OCI-LY7 (cell line): Measurements from ENCODE around the gene FYN. TPM values are rescaled to one million over a fixed set of nuclear protein-coding genes. Genes with fewer than 3 reads are reported as not detected.

Experiments
- BruUV-seq: library from RNA; stranded (reverse); fragments of 400-500 nt; replicated peaks from 2 replicates; lab custom pipeline; 2021; lab: Mats Ljungman, UMichigan
- CTCF ChIA-PET: fragments of 300-600 bp; sonication (Branson Sonifier 250); formaldehyde crosslinking; loops from one replicate; lab custom pipeline; 2022; ENCODE audit warnings: antibody characterized with exemption; ENCODE audit not compliant: unreplicated experiment; lab: Charles Lee
- POLR2A ChIA-PET: fragments of 300-600 bp; sonication (Branson Sonifier 250); formaldehyde crosslinking; loops from one replicate; lab custom pipeline; 2022; ENCODE audit warnings: antibody characterized with exemption; lab: Charles Lee
- DNase-seq: peaks from one replicate; pipeline ENCODE4 v3.0.0-alpha.2; 2015; ENCODE audit warnings: low spot score
- H2AFZ ChIP-seq: fragments of 200-600 bp; sonication (generic), shearing (Covaris generic); 2 replicates; pipeline ENCODE4 v1.6.1; 2014; ENCODE audit warnings: mild to moderate bottlenecking, antibody characterized with exemption, low read length, moderate library complexity
- H3K27ac ChIP-seq: fragments of 200-600 bp; sonication (generic); 2 replicates; pipeline ENCODE4 v1.5.1; 2014; ENCODE audit warnings: mixed run types, low read depth, mild to moderate bottlenecking, moderate library complexity, low read length, inconsistent platforms; ENCODE audit not compliant: poor library complexity, severe bottlenecking
- H3K36me3 ChIP-seq: fragments of 200-600 bp; sonication (generic); 2 replicates; pipeline ENCODE4 v1.6.1; 2014; ENCODE audit warnings: mild to moderate bottlenecking, antibody characterized with exemption, low read length, moderate library complexity, mixed read lengths; ENCODE audit not compliant: insufficient read depth
- H3K4me1 ChIP-seq: fragments of 200-600 bp; sonication (generic); 2 replicates; pipeline ENCODE4 v1.5.1; 2014; ENCODE audit warnings: mild to moderate bottlenecking, low read length; ENCODE audit not compliant: insufficient read depth, poor library complexity, severe bottlenecking
- H3K4me2 ChIP-seq: fragments of 200-600 bp; sonication (generic); 2 replicates; pipeline ENCODE4 v1.6.1; 2014; ENCODE audit warnings: mild to moderate bottlenecking, low read length
- H3K4me3 ChIP-seq: fragments of 200-600 bp; sonication (generic); 2 replicates; pipeline ENCODE4 v1.5.1; 2014; ENCODE audit warnings: mild to moderate bottlenecking, low read depth, low read length; ENCODE audit not compliant: poor library complexity, severe bottlenecking
- H3K79me2 ChIP-seq: fragments of 200-600 bp; sonication (generic); 2 replicates; pipeline ENCODE4 v1.6.1; 2016; ENCODE audit warnings: low read depth, mild to moderate bottlenecking, low read length, moderate library complexity, mixed read lengths; ENCODE audit not compliant: insufficient read depth
- H3K9me2 ChIP-seq: fragments of 200-600 bp; sonication (generic); 2 replicates; pipeline ENCODE4 v1.6.1; 2016; ENCODE audit warnings: mild to moderate bottlenecking, low read length, mixed read lengths; ENCODE audit not compliant: insufficient read depth
- H3K9me3 ChIP-seq: fragments of 200-600 bp; sonication (generic); 2 replicates; pipeline ENCODE4 v1.6.1; 2014; ENCODE audit warnings: mild to moderate bottlenecking, mixed run types, low read length, mixed read lengths
- H4K20me1 ChIP-seq: fragments of 200-600 bp; sonication (generic); 2 replicates; pipeline ENCODE4 v1.6.1; 2014; ENCODE audit warnings: mild to moderate bottlenecking, antibody characterized with exemption, low read length, moderate library complexity, mixed read lengths; ENCODE audit not compliant: insufficient read depth
- EZH2phosphoT487 ChIP-seq: fragments of 200-600 bp; sonication (generic); IDR thresholded peaks from 2 replicates; pipeline ENCODE4 v1.6.1; 2018; ENCODE audit warnings: low read depth, borderline replicate concordance, mild to moderate bottlenecking, mixed run types, antibody characterized with exemption, low read length, moderate library complexity, mixed read lengths
- intact Hi-C: fragments of 100-400 bp; cut with micrococcal nuclease; formaldehyde crosslinking; loops from one replicate; pipeline ENCODE4 v1.10.0; 2022; ENCODE audit not compliant: unreplicated experiment
- total RNA-seq, 2 experiments: library from RNA; depleted of rRNA in 1 of 2; stranded (reverse); fragments of >200 nt in 1 of 2; shearing (Covaris generic) in 1 of 2; gene quantifications; 2 replicates each; pipeline ENCODE4 v1.2.3, GENCODE V29; 2014 to 2022
- TF ChIP-seq, protein P1 (sequence below): fragments of 200-600 bp; sonication (generic); conservative IDR thresholded peaks from 2 replicates; pipeline ENCODE4 v1.5.1; 2014; ENCODE audit warnings: mild to moderate bottlenecking, antibody characterized with exemption, low read length, moderate library complexity, mixed read lengths

The FYN gene
- total RNA-seq, 2 experiments from 2014 or later = 57.3 to 92.9 TPM

DNA sequence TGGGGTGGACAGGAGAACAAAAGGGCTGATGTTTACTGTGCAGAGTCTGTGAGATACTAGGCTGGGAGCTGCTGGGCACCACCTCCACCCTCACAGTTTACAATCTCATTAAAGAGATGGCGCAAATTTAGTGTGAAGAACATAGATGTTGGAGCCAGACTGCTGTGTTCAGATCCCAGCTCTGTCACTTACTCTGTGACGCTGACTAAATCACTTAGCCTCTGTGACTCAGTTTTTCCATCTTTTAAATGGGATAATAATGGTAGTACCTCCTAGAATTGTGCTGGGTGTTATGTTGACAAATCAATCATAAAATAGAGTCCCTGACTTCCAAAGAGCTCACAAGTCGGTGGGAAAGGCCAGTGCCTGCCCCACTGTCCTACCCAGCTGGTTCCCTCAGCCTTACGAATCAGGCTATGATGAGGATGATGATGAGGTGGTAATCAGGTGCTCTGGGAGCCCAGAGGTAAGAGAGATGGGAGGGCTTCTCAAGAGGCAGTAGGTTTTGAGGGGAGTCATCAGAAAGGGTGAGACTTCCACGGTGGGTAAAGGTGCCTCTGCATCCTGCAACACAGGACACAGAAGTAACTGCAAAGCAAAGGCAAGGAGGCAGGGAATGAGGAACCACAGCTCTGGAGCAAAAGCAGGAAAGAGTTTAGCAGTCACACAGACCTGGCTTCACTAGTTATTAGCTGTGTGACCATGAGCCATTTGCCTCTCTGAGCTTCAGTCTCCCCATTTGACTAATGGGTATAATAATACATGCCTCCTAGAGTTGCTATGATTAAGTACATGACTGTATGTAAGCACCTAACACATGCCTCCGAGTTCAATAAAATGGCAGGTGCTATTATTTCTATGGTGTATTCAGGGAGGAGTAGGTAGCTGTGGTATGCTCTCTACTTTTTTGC, 8.9 kb downstream of the FYN start:
- H3K27ac ChIP-seq = no peak overlapping the region
- ChIA-PET CTCF (no interaction called here), POLR2A (interaction anchor here (0.7 to 1.1 kb wide), 3 partner anchors 13 to 116 kb away, joined by 3 read pairs; no protein-coding TSS in a partner anchor)
- no peak for TF ChIP-seq EZH2phosphoT487
- DNase-seq = no peak
- no peak overlapping the region for H3K4me3 ChIP-seq
- no TSS peak for BruUV-seq
- no peaks in the 10 kb centered on the region for H3K36me3 ChIP-seq
- no peaks in the 10 kb centered on the region for H3K9me3 ChIP-seq
- no peak overlapping the region for H2AFZ ChIP-seq
- intact Hi-C loops = no loop called here
- no peak overlapping the region for H3K4me2 ChIP-seq
- no peaks in the 10 kb centered on the region for H3K9me2 ChIP-seq
- peaks cover 9% of the 10 kb centered on the region; the same call in 1 of the 2 replicates for H4K20me1 ChIP-seq
- no peaks in the 10 kb centered on the region for H3K4me1 ChIP-seq
- H3K79me2 ChIP-seq = peaks cover 22% of the 10 kb centered on the region; the same call in 1 of the 2 replicates

DNA sequence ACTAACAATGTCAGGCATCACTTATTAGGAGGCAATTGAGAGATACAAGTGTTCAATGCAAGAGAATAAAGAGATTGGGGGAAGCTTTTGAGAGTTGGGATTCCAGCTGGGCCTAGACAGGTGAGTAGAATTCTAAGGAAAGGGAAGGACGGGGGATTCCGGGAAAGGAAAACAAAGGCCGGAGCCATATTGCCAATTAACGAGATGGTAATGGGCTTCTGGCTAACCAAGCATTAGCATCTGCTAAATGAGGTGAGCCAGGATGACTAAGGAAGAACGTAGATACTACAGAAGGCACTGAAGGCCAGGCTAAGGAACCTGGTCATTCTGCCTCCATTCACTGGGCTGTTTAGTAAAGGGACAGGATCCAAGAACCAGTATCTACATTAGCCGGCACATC, 10.5 kb downstream of the FYN start:
- ChIA-PET CTCF (no interaction called here), POLR2A (interaction anchor here (1.1 kb wide), 1 partner anchor 12 kb away, joined by 3 read pairs; no protein-coding TSS in a partner anchor)
- H3K4me2 ChIP-seq = no peak overlapping the region
- DNase-seq = no peak
- no peak overlapping the region for H3K4me3 ChIP-seq
- no peak overlapping the region for H2AFZ ChIP-seq
- intact Hi-C loops = no loop called here
- no peak for TF ChIP-seq EZH2phosphoT487
- TF ChIP-seq, protein P1, sequence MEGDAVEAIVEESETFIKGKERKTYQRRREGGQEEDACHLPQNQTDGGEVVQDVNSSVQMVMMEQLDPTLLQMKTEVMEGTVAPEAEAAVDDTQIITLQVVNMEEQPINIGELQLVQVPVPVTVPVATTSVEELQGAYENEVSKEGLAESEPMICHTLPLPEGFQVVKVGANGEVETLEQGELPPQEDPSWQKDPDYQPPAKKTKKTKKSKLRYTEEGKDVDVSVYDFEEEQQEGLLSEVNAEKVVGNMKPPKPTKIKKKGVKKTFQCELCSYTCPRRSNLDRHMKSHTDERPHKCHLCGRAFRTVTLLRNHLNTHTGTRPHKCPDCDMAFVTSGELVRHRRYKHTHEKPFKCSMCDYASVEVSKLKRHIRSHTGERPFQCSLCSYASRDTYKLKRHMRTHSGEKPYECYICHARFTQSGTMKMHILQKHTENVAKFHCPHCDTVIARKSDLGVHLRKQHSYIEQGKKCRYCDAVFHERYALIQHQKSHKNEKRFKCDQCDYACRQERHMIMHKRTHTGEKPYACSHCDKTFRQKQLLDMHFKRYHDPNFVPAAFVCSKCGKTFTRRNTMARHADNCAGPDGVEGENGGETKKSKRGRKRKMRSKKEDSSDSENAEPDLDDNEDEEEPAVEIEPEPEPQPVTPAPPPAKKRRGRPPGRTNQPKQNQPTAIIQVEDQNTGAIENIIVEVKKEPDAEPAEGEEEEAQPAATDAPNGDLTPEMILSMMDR = no peak
- peaks cover 6% of the 10 kb centered on the region; the same call in 1 of the 2 replicates for H3K79me2 ChIP-seq
- no peaks in the 10 kb centered on the region for H3K9me3 ChIP-seq
- H3K9me2 ChIP-seq = no peaks in the 10 kb centered on the region
- BruUV-seq = no TSS peak
- no peaks in the 10 kb centered on the region for H3K4me1 ChIP-seq
- no peaks in the 10 kb centered on the region for H3K36me3 ChIP-seq
- peaks cover 7% of the 10 kb centered on the region; the same call in 1 of the 2 replicates for H4K20me1 ChIP-seq
- no peak overlapping the region for H3K27ac ChIP-seq

DNA sequence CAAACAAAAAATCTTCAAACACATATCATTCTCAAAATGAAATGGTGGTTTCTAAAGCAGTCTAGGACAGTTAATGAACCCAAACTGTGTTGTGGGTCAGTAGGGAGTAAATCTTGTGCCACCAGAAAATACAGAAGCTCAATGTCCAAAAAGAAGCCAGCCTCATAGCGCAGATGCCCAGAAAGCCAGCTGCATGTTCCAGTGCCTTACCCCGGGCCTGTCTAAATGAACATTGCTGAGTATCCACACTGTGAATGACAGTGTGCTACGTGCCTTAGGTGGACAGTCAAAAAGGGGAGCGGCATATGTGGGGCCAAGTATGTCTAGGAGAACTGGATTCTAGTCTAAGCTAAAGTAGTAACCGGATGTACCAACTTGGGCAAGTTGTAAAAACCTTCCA, 10.9 kb downstream of the FYN start:
- Histone ChIP-seq H3K79me2 (peaks cover 6% of the 10 kb centered on the region; the same call in 1 of the 2 replicates), H3K4me3 (no peak overlapping the region), H3K4me2 (no peak overlapping the region), H3K9me3 (no peaks in the 10 kb centered on the region), H2AFZ (no peak overlapping the region), H3K4me1 (no peaks in the 10 kb centered on the region), H3K27ac (no peak overlapping the region), H3K9me2 (no peaks in the 10 kb centered on the region), H3K36me3 (no peaks in the 10 kb centered on the region), H4K20me1 (peaks cover 7% of the 10 kb centered on the region; the same call in 1 of the 2 replicates)
- ChIA-PET POLR2A (interaction anchor here (1.1 kb wide), 1 partner anchor 12 kb away, joined by 3 read pairs; no protein-coding TSS in a partner anchor), CTCF (interaction anchor here (0.5 kb wide), 1 partner anchor 300 kb away, joined by 5 read pairs; no protein-coding TSS in a partner anchor)
- no peak for DNase-seq
- intact Hi-C loops = no loop called here
- TF ChIP-seq, protein P1 = no peak
- no peak for TF ChIP-seq EZH2phosphoT487
- no TSS peak for BruUV-seq
